OCI-LY3 (cell line): ENCODE results near the gene TIAM2.

ENCODE experiments used
- EZH2phosphoT487 ChIP-seq: fragments of 200-600 bp; shearing (Covaris generic); IDR thresholded peaks from 2 replicates; pipeline ENCODE4 v1.6.1; 2018; ENCODE audit warnings: antibody characterized with exemption, mixed run types, low read depth
- TF ChIP-seq, protein P1 (sequence below): fragments of 200-600, 300-600 bp; sonication (generic); IDR thresholded peaks from 2 replicates; pipeline ENCODE4 v1.5.1; 2014; ENCODE audit warnings: antibody characterized with exemption, low read length, low read depth

DNA sequence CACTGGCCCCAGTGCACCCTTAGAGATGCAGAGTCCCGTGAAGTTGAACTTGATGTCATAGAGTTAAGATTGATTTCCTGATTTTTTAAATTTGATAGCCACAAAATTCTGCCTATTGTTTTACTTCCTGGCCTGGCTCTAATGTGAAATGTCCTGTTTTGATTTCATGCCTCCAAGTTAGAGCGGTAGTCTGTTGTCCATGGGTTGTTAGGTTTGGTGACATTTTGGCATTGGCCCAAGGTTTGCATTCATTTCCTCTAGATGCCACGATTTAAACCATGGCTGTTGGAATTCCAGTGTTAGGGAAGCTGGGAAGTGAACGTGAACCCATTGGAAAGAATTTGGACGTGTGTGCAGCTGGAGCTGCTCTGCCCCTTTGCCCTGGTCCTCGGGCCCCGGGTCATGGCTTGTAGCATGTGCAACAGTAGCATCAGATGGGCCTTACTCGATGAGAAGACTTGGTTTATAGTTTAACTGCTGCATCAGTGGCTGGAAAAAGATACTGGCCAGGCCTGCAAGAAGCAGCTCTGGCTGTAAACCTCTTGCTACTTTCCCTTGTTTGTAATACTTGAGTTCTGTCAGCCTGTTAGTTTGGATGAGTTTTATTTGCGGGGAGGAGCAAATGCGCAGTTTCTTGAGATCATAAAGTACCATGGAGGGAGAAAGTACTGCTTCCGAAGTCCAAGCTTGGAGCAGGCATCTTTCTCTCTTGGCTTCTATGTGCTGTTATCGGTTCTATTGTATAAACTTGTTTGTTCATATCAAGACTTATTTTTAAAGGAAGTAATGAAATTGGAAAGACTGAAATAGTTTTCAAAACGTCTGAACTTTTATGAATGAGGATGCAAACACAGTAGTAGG, 147.3 kb downstream of the TIAM2 start:
- TF ChIP-seq EZH2phosphoT487: no peak
- TF ChIP-seq, protein P1, sequence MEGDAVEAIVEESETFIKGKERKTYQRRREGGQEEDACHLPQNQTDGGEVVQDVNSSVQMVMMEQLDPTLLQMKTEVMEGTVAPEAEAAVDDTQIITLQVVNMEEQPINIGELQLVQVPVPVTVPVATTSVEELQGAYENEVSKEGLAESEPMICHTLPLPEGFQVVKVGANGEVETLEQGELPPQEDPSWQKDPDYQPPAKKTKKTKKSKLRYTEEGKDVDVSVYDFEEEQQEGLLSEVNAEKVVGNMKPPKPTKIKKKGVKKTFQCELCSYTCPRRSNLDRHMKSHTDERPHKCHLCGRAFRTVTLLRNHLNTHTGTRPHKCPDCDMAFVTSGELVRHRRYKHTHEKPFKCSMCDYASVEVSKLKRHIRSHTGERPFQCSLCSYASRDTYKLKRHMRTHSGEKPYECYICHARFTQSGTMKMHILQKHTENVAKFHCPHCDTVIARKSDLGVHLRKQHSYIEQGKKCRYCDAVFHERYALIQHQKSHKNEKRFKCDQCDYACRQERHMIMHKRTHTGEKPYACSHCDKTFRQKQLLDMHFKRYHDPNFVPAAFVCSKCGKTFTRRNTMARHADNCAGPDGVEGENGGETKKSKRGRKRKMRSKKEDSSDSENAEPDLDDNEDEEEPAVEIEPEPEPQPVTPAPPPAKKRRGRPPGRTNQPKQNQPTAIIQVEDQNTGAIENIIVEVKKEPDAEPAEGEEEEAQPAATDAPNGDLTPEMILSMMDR: no peak
